NCI-H2107 treated with DMSO at 0.1 percent for 48 hours (cell line): ENCODE measurements around the gene PLEKHN1.
"Not testable (repeated sequence)": the region's sequence is repeated elsewhere in the genome, so short reads cannot be mapped to it uniquely, and the experiment has no call there.

Experiments used
- DNase-seq: peaks from one replicate; lab custom pipeline; 2025; ENCODE audit not compliant: unreplicated experiment; lab: John Stamatoyannopoulos, UW

The PLEKHN1 gene

DNA sequence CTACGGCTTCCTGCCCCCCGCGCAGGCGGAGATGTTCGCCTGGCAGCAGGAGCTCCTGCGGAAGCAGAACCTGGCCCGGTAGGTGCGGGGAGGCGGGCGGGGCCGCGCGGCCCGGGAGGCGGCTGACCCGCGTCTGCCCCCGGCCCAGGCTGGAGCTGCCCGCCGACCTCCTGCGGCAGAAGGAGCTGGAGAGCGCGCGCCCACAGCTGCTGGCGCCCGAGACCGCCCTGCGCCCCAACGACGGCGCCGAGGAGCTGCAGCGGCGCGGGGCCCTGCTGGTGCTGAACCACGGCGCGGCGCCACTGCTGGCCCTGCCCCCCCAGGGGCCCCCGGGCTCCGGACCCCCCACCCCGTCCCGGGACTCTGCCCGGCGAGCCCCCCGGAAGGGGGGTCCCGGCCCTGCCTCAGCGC lies 23.9 kb upstream of the PLEKHN1 start:
- no peak for DNase-seq

DNA sequence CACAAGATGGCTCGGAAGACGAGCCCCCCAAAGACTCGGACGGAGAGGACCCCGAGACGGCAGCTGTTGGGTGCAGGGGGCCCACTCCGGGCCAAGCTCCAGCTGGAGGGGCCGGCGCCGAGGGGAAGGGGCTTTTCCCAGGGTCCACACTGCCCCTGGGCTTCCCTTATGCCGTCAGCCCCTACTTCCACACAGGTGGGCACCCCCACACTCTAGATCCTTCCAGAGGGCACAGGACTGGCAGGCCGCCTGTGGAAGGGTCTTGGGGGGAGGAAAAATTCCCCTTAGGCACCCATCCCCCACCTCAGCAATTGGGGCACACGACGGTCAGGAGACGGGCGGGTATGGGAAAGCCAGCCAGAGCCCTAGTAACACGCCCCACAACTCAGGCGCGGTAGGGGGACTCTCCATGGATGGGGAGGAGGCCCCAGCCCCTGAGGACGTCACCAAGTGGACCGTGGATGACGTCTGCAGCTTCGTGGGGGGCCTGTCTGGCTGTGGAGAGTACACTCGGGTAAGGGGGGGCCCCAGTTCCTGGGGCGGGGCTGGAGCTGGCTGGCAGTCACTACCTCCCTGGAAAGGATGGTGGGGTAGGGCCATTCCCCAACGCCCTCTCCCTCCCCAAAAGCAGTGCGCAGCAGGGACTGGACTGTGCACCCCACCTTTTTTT lies 23.3 kb upstream of the PLEKHN1 start:
- DNase-seq = no peak

DNA sequence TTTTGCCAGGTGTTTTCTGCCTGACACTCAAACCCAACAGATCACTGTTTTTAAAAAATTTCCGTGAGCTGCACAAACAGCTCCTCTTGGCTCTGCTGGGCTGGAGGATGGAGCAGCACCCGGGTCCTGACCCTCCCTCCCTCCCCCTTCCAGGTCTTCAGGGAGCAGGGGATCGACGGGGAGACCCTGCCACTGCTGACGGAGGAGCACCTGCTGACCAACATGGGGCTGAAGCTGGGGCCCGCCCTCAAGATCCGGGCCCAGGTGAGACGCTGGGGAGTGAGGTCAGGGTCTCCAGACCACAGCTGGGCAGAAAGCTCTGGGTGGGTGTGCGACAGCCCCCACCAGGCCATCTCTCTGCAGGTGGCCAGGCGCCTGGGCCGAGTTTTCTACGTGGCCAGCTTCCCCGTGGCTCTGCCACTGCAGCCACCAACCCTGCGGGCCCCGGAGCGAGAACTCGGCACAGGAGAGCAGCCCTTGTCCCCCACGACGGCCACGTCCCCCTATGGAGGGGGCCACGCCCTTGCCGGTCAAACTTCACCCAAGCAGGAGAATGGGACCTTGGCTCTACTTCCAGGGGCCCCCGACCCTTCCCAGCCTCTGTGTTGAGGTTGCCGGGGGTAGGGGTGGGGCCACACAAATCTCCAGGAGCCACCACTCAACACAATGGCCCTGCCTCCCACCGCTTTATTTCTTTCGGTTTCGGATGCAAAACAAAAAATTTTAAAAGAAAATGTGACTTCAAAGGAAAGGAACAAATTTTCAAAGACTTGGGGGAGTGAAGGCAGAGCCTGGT lies 22.5 kb upstream of the PLEKHN1 start:
- DNase-seq = no peak

DNA sequence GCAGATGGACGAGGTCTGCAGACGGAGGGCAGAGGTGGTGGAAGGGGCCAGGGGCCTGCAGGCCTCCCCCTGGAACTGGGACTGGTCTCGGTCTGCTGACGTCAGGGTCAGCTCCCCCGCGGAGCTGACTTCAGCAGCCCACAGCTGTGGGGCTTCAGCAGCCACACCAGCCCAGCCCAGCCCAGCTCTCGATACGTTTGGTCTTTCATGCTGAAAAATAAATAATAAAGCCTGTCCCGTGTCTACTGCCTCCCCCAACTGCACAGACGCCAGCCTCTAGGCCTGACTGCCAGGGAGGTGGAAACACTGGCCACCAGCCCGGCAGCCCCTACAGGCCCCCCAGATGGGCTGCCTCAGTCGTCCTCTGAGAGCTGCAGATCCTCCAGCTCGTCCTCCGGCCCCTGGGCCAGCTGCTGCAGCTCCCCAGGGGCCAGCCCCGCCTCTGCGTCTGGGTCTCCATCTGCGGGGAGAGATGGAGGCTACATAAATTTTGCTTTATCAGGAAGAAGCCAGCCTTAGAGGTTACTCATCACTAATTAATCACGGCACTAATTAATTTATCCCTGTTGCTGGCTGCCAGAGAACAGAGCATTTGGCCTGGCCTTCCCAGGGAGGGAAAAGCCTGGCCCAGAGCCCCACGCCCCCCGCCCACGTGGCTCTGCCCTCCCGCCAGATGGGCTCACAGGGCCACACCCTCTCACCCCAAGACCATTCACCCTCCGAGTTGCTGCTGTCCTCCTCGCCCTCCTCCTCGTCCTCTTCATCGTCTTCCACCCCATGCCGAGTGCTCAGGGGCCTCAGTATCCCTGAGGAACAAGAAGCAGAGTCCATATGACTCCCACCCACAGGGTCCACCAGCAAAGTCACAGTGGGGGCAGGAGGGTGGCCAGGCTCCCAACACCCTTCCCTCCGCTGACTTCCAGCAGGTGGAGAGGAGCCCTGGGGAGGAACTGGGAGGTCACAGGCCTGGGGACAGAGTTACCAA lies 21.6 kb upstream of the PLEKHN1 start:
- DNase-seq = no peak

DNA sequence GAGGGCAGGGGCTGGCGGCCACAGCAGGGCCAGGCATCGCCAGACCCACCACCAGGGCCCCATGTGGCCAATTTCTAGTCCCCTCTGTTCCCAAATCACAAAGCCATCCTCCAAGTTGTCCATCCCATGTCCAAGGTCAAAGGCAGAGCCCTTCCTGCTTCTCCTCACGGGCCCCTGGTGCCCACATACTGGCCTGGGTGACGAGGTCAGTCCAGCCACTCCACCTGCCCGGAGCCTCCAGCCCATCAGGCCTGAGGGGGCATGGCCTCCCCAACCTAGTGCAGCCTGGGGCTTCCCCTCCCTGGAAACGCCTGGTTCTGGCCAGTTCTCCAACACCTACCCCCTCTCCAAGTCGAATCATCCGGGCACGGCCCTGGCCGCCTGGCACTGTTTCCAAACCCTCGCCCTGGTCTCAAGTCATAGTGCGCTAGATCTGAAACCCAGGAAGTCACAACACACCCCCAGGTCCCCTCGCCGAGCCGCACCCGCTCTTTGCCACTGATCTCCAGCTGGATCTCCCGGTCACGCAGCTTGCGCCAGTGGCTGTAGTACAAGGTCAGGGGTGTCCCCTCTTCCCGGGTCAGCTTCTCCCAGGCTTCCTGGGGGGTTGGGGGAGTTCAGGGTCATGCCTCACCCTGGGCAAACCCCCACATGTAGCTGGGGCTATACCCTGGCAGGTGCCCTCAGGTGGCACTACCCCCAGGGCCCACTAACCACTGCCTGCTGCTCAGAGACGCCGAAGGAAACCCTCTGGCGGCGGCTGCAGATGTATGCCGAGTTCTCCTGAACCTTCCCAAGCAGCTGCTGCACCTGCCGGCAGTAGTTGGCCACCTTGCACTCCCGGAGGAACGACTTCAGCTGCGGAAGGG lies 20.4 kb upstream of the PLEKHN1 start:
- DNase-seq = no peak

DNA sequence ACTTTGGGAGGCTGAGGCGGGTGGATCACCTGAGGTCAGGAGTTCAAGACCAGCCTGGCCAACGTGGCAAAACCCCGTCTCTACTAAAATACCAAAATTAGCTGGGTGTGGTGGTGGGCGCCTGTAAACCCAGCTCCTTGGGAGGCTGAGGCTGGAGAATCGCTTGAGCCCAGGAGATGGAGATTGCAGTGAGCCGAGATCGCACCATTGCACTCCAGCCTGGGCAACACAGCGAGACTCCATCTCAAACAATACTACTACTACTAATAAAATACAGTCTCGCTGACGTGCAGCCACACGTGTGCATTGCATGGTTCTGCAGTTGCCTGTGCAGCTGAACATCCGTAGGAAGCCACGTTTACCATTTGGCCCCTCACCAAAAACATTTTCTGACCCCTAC lies 19.5 kb upstream of the PLEKHN1 start:
- DNase-seq = not testable (repeated sequence)

DNA sequence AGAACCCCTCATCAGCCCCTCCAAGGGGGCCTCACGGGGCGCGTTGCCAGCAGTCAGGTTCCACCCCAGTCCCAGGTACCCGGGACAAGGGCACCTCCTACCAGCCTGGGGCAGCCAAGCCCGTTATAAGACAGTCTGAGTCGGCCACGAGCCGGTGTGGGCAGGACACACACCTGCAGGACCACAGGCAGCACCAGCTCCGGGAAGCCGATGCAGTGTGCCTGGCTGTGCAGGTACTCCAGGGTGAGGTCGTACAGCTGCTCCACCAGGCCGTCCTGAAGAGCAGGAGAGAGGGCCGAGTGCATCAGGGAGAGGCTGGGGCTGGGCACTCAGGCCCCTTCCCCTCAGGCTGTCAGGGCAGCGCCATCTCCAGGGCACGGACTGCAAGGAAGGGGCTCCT lies 18.3 kb upstream of the PLEKHN1 start:
- no peak for DNase-seq

DNA sequence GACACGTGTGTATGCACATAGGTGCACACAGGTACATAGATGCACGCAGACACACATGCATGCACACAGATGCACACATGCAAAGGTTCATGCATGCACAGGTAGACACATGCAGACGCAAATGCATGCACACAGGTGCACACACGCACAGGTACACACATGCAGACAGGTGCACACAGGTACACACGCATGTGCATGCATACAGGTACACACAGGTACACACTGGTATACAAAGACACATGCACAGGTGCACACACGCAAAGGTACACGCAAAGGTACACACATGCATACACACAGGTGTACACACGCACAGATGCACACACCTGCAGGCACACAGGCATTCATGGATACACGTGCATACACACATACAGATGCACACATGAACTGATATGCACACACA lies 16.0 kb upstream of the PLEKHN1 start:
- DNase-seq = no peak

DNA sequence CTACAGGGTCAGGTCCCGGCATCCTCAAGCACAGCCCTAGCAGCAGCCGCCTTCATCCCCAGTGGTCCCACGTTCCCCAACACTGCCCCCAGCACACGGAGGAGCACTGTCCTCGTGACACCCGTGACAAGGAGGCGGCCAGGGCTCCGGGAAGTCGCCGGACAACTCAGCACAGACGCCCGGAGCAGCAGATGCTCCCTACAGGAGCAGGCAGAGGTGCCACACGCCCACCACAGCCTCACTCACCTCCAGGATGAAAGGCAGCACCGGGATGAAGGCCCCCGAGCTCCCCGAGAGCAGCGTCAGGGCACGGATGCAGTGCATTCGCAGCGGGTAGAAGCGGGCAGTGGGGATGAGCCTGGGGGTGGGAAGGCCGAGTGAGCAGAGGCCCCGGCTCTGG lies 15.4 kb upstream of the PLEKHN1 start:
- no peak for DNase-seq

DNA sequence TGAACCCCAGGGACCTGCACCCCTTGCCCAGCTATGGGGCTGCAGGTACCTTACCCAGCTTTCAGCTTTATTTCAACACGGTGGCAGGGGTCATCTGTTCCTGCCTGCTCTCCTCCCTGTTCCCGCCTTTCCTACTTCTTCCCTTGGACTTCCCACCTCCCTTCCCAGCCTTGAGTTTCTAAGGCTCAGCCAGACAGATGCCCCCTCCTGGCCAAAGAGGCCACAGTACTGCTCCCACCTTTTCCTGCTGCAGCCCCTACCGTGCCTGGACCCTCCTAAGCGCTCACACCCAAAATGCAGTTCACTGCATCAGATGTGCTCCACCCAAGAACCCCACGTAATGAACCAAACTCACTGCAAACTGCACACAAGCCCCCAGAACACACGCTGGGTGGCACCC lies 14.9 kb upstream of the PLEKHN1 start:
- no peak for DNase-seq

DNA sequence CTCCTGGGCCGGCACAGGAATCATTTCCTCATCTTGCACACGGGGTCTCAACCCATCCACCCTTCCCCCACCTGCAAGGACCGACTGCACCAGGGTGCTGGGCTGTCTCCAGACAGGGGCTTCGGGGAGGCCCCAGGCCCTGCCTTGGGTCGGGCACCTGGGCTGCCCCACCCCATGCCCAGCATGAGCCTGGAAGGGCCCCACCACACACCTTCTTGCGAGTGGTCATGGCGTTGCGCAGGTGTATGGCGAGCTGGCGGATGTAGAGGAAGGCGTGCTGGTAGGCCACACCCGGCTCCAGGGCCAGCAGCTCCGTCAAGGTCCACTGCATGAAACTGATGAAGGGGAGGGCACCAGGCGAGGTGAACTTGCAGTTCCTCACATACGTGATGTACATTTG lies 14.1 kb upstream of the PLEKHN1 start:
- no peak for DNase-seq

DNA sequence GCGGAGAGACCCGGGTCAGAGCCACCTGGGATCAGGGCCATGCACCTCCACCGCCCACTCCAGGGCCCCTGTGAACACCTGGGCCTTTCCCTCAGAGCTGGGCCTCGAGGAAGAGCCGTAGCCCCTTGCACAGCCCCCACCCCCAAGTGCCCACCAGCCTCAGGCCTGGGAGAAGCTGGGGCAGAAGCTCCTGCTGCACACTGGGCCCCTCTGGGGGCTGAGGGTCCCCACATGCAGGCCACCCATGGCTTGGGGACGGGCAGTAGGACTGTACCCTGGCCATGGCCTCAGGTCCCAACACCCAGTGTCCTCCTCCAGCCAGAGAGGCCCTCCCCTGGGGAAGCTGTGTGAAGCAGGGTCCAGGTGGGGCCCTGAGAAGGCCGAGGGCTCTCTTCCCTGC lies 13.7 kb upstream of the PLEKHN1 start:
- DNase-seq = no peak

DNA sequence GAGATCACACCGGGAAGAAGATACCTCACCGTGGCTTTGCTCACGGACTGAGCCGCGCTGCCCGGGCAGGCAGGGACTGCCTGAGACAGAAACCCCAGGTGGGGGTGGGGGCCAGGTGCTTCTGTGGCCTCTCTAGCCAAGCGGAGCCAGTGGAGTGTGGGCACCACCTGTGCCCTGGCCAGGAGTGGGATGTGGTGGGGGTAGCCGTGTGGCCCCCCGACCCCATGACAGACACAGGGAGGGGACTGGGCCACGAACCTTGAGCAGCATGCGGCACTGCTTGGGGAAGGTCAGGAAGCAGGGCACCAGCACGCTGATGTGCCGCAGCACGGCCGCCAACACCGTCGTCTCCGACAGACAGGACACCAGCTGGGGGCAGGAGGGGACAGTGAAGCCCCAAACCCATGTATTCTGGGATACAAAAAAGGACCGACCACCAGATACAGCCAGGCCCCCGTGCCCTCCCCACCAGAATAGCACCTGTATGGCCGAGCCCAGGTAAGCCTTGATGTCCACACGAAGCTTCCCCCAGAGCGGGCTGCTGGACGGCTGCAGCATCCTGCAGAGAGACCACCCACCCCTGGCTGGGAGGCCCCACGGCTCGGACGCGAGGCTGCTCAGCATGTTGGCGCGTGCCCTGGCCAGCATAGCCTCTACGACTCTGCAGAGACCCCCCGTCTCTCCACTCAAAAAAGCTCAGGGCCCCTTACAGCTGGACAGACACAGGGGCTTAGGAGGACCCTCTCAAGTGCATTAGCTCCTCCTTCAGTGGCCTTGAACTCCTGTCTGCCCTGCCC lies 12.6 kb upstream of the PLEKHN1 start:
- no peak for DNase-seq

DNA sequence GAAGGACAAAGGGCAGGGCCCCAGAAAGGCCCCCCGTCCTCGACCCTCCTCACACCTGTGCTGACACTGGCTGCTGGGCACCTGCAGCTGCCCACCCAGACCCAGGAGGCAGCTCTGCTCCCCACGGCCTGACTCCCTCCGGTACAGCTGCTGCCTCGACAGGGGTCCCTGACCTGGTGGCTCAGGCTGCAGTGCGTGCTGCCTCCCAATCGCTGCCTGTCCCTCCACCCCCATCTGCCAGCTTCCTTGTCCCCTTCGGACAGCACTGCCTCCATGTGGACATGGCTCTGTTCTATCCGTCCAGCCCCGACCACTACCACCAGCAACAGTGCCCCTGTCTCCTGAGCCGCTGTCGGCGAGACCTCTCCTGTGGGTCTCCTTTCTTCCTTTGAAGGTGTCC lies 11.4 kb upstream of the PLEKHN1 start:
- DNase-seq = no peak

DNA sequence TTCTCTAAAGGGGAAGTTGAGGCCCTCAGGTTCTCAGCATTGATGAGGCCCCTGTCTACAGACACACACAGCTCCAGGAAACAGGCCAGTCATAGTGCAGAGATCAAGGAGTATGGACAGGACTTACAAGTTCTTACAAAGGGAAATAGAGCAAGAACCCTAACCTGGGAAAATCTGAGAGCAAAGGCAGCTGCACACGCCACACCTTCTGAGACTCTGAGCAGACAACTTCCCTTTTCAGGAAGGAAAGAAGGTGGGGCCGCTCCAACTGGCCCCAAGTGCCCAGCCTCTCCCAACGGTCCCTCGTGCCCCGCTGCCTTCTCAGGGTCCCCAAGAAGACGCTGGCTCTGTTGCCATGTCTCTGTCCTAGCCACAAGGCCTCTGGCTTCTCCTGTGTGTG lies 10.8 kb upstream of the PLEKHN1 start:
- no peak for DNase-seq

DNA sequence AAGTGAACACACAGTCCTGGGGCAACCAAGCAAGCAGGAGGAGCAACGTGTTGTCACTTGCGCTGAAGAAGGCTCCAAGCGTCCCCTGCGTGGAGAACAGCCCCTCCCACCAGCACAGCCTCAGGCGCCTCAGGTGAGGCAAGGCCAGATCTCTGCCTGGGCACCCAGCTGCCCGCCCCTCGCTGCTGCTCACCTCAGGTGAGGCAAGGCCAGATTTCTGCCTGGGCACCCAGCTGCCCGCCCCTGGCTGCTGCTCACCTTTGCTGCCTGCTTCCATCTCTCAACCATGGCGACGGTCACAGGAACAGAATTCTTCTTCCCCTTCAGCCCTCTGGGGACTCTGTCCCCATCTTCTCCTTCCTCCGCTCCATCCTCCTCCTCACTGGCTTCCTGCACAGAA lies 9.6 kb upstream of the PLEKHN1 start:
- no peak for DNase-seq

DNA sequence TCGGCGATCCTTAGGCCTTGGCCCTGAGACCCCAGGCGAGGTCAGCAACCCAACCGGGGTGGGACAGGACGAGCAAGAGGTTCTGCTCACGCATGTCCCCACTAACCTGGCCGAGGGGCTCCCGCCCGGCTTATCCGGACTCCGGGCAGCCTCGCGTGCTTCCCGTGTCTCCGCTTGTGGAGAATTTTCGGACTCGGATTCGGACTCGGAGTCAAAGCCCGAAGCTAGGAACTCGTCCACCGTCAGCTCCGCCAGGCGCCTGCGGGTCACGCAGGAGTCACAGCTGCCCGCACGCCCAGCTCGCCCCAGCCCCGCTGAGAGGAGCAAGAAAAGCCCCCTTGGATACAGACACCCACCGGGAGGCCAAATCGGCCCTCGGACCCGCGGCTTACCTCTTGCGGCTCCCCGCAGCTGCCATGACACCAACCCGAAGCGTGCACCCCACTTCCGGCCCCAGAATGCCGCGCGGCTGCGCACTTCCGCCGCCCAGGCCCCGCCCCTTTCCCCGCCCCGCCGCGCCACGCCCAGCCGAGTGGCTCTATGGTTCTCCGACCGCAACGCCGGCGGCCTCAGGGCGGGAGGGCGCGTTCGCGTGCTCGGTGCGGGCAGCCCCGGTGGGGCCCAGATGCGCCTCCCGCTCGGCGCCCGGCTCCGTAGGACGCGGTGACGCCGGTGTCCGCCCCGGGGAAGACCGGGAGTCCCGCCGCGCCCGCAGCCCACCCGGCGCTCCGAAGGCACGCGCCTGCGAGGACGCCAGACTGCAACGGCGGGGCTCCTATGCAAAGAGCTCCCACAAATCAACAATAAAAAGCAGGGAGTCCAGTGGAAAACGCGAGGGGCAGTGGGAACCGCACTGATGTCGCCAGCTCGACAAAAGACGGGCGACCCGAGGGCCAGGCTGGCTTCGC lies 7.2 kb upstream of the PLEKHN1 start, which contains the start of gene NOC2L:
Gene NOC2L (minus strand): TSS at position 434 of the 908 bp plus-strand sequence. CDS start 16 bp downstream, at position 418.
- DNase-seq = no peak

DNA sequence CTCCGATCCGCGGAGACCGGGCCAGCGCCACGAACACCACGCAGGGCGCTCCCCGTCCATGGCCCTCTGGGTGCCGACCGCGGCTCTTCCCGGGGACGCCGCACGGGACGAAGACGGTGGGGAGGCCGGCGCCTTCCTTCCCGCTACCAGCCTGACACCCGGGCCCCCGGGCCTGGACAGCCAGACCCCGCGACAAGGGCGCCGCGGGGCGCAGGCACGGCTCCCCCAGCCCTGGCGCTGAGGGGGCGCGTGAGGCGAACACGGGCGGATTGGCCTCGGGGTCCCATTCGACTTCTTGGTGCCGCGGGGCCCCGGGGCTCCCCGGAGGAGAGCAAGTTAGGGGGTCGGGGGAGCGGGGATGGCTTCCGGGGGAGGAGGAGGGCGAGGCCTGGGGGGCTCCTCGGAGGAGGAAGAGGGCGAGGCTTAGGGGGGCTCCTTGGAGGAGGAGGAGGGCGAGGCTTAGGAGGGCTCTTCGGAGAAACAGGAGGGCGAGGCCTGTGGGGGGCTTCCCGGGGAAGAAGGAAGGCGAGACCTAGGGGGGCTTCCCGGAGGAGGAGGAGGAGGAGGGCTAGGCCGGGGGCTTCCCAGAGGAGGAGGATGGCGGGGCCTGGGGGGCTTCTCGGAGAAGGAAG lies 6.4 kb upstream of the PLEKHN1 start:
- DNase-seq = no peak
